Sigmoid colon (tissue), 4 donors: ENCODE results near the gene VPS54.

Source experiments
- EP300 ChIP-seq, 4 donors: sonication (generic); formaldehyde crosslinking; IDR thresholded peaks; one replicate each; pipeline ENCODE4 v1.6.1; 2017; ENCODE audit warnings: antibody characterized with exemption in 4 of 4
- POLR2A ChIP-seq, 2 donors: fragments of 450-650 bp; IDR thresholded peaks; one replicate each; pipeline ENCODE4 v1.6.1; 2016; ENCODE audit warnings: antibody characterized with exemption in 2 of 2, mild to moderate bottlenecking in 2 of 2, moderate library complexity in 2 of 2
- TF ChIP-seq, protein P1 (sequence below), 4 experiments: fragments of 450-650 bp in 3 of 4; fragments of 200-600 bp in 1 of 4; IDR thresholded peaks; one replicate each; pipeline ENCODE4 v1.5.1; 2016 to 2019; ENCODE audit warnings: antibody characterized with exemption in 4 of 4, mild to moderate bottlenecking in 3 of 4, moderate library complexity in 2 of 4

DNA sequence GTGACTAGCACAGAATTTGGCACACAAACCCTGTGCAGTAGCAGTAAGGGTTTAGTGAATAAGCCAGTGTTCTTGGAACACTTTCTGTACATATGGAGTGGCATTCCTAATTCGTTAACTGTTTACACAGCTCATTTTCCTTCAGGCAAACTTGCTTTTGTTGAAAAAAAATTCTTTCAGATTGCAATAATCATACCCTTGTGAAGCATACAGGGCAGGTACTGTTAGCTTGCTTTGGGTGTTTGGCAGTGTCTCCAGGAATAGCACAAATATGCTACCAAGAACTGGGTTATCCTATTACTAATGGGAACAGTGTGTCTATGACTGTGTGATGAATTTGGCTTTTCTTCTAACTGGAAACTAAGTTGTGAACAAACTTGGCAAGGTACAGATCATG, 144.1 kb downstream of the VPS54 start:
- TF ChIP-seq, protein P1, sequence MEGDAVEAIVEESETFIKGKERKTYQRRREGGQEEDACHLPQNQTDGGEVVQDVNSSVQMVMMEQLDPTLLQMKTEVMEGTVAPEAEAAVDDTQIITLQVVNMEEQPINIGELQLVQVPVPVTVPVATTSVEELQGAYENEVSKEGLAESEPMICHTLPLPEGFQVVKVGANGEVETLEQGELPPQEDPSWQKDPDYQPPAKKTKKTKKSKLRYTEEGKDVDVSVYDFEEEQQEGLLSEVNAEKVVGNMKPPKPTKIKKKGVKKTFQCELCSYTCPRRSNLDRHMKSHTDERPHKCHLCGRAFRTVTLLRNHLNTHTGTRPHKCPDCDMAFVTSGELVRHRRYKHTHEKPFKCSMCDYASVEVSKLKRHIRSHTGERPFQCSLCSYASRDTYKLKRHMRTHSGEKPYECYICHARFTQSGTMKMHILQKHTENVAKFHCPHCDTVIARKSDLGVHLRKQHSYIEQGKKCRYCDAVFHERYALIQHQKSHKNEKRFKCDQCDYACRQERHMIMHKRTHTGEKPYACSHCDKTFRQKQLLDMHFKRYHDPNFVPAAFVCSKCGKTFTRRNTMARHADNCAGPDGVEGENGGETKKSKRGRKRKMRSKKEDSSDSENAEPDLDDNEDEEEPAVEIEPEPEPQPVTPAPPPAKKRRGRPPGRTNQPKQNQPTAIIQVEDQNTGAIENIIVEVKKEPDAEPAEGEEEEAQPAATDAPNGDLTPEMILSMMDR (IDR thresholded peaks at IDR 0.05): no peak
- TF ChIP-seq EP300 (IDR thresholded peaks at IDR 0.05) (no peak), POLR2A (IDR thresholded peaks at IDR 0.05) (no peak)
